ENCODE measurements around the gene RRP9. TPM values are rescaled to one million over a fixed set of nuclear protein-coding genes. Genes with fewer than 3 reads are reported as not detected.

Gene RRP9
- total RNA-seq, 1 donor from 2014 or later = 20.6 TPM

GRCh38 chr3:51927061-51927977 lies 14.4 kb downstream of the RRP9 start:
- H3K27me3 Mint-ChIP-seq (ENCODE audit: unreplicated experiment) = peaks cover 4% of the 10 kb centered on the region
- DNase-seq (ENCODE audit: low spot score) = no peak
- no peak overlapping the region for H3K4me3 Mint-ChIP-seq (ENCODE audit: unreplicated experiment)
- no peak for TF ChIP-seq CTCF (IDR thresholded peaks at IDR 0.05; ENCODE audit: unreplicated experiment)
- H3K4me1 Mint-ChIP-seq (ENCODE audit: unreplicated experiment) = no peaks in the 10 kb centered on the region
- no peaks in the 10 kb centered on the region for H3K9me3 Mint-ChIP-seq (ENCODE audit: unreplicated experiment)
- peaks cover 10% of the 10 kb centered on the region for H3K36me3 Mint-ChIP-seq (ENCODE audit: low read depth, unreplicated experiment)
- no peak overlapping the region for H3K27ac Mint-ChIP-seq (ENCODE audit: unreplicated experiment)

GRCh38 chr3:51921081-51921578 lies 20.6 kb downstream of the RRP9 start:
- no peak overlapping the region for H3K27ac Mint-ChIP-seq (ENCODE audit: unreplicated experiment)
- no peaks in the 10 kb centered on the region for H3K36me3 Mint-ChIP-seq (ENCODE audit: low read depth, unreplicated experiment)
- no peaks in the 10 kb centered on the region for H3K9me3 Mint-ChIP-seq (ENCODE audit: unreplicated experiment)
- DNase-seq (ENCODE audit: low spot score) = no peak
- H3K4me3 Mint-ChIP-seq (ENCODE audit: unreplicated experiment) = no peak overlapping the region
- H3K27me3 Mint-ChIP-seq (ENCODE audit: unreplicated experiment) = peaks cover 2% of the 10 kb centered on the region
- H3K4me1 Mint-ChIP-seq (ENCODE audit: unreplicated experiment) = no peaks in the 10 kb centered on the region
- TF ChIP-seq CTCF (IDR thresholded peaks at IDR 0.05; ENCODE audit: unreplicated experiment) = no peak

GRCh38 chr3:51916418-51916817 lies 25.3 kb downstream of the RRP9 start:
- H3K27me3 Mint-ChIP-seq (ENCODE audit: unreplicated experiment) = peaks cover 2% of the 10 kb centered on the region

GRCh38 chr3:51908026-51908425 lies 33.7 kb downstream of the RRP9 start:
- no peaks in the 10 kb centered on the region for H3K9me3 Mint-ChIP-seq (ENCODE audit: unreplicated experiment)
- peaks cover 10% of the 10 kb centered on the region for H3K36me3 Mint-ChIP-seq (ENCODE audit: low read depth, unreplicated experiment)
- no peaks in the 10 kb centered on the region for H3K4me1 Mint-ChIP-seq (ENCODE audit: unreplicated experiment)
- no peak for DNase-seq (ENCODE audit: low spot score)
- H3K27me3 Mint-ChIP-seq (ENCODE audit: unreplicated experiment) = peaks cover 5% of the 10 kb centered on the region
- no peak for TF ChIP-seq CTCF (IDR thresholded peaks at IDR 0.05; ENCODE audit: unreplicated experiment)
- no peak overlapping the region for H3K27ac Mint-ChIP-seq (ENCODE audit: unreplicated experiment)
- no peak overlapping the region for H3K4me3 Mint-ChIP-seq (ENCODE audit: unreplicated experiment)

More at GRCh38 chr3:51916418-51916817, 25.3 kb downstream of the RRP9 start:
- no peak overlapping the region for H3K4me3 Mint-ChIP-seq (ENCODE audit: unreplicated experiment)
- H3K4me1 Mint-ChIP-seq (ENCODE audit: unreplicated experiment) = no peaks in the 10 kb centered on the region
- DNase-seq (ENCODE audit: low spot score) = no peak
- no peaks in the 10 kb centered on the region for H3K36me3 Mint-ChIP-seq (ENCODE audit: low read depth, unreplicated experiment)
- no peaks in the 10 kb centered on the region for H3K9me3 Mint-ChIP-seq (ENCODE audit: unreplicated experiment)
- no peak overlapping the region for H3K27ac Mint-ChIP-seq (ENCODE audit: unreplicated experiment)
- no peak for TF ChIP-seq CTCF (IDR thresholded peaks at IDR 0.05; ENCODE audit: unreplicated experiment)

Data from endothelial cell (in vitro differentiated cells).